ENCODE data around the gene STYK1.

- no peak for TF ChIP-seq CTCF (IDR thresholded peaks at IDR 0.05)
- TF ChIP-seq POLR2A (IDR thresholded peaks at IDR 0.05) = no peak
Observed at GRCh38 chr12:10718279-10718821, 44.5 kb upstream of the STYK1 start.
